Measurements from ENCODE around the gene DGCR2.

The DGCR2 gene

DNA sequence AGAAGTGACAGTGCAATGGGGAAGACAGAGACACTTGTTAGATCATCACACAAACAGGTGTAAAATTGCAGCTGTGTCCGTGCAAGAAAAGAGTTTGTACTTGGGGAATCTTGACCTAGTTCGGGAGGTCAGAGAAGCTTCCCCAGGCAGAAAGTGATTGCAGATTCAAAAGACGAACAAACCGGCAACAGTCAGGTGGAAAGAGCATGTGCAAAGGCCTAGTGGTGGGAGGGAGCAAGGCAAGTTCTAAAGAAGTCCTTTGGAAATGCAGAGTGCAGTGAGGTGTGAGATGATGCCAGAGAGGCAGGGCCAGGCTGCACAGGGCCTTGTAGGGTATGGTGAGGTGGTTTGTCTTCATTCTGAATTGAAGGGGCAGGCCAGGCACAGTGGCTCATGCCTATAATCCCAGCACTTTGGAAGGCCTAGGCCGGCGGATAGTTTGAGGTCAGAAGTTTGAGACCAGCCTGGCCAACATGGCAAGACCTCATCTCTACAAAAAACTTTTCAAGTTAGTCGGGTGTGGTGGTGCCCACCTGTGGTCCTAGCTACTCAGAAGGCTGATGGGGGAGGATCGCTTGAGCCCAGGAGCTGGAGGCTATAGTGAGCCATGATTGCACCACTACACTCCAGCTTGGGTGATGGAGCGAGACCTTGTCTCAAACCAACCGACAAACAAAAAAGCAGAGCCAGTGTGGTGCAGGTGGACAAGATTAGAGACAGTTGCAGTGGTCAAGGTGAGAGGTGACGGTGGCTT, 24.2 kb upstream of the DGCR2 start:
- DNase-seq, result no peak

DNA sequence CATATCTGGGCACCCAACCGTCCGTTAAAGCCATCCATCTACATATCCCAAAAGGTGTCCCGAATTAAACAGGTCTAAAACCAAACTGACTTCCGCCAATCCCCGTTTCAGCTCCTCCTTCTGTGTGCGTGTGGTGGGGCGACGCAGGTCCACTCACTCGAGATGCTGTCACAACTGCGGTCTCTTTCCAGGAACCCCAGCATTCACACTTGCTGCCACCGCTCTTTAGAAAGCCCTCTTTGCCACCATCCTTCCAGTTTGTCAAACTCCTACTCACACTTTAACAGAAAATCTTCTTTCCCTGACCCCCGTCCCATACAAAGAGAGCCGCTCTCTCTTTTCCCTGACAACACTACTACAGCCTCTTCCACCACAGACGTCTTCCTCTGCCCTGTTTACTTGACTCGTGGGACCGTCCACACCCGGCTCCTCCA, 21.8 kb upstream of the DGCR2 start:
- DNase-seq, result peak in 1 of 3 experiments; percentile 26

DNA sequence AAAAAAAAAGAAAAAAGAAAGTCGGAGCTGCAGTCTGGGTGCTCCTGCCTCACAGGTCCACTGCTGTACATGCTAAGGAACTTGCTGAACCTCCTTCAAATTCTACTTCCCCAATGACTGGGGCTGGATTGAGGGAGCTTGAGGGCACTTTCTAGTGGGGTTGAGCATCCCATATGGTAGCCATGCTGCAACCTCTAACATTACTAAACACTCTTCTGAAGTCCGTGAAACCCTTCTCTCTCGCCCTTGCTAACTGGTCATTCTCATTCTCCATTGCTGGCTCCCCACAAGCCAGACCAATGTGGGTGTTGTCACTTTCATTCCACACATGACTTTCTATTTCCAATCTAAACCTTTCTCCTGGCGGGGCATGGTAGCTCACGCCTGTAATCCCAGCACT, 21.0 kb upstream of the DGCR2 start:
- no peak for DNase-seq

DNA sequence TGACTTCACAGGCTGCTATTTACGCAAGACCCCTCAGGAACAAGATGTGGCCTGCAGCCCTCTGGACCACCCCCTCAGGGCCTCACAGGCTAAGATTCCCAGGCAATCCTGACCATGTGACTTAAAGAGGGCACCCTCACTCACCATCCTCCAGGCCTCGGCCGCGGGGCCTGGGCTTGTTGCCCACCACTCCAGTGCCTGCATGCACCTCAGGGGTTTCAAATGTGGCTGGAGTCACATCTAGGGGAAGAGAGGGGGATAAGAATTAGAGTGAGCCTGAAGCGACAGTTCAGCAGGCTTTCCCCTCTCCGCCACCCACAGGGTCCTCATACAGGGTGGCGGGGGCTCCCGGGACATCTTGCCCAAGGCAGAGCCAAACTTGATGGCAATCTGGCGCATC, 20.2 kb upstream of the DGCR2 start:
- DNase-seq, result no peak

DNA sequence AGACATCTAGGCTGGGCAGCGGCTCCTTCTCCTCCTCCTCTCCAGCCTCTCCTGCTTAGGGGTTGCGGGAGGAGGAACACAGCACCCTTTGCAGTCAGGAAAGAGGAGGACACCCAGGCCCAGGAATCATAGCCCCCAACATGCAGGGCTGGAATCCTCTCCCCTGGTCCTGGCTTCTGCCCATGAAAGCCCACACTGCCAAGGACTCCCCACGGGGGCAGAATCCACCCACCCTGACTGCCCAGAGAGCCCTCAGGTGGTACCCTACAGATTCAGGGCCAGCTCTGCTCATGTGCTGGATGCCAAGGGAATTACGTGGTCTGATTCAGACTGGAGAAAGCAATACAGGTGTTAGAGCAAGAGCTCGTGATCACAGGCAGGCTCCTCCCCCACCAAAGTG, 17.8 kb upstream of the DGCR2 start:
- DNase-seq, result no peak

DNA sequence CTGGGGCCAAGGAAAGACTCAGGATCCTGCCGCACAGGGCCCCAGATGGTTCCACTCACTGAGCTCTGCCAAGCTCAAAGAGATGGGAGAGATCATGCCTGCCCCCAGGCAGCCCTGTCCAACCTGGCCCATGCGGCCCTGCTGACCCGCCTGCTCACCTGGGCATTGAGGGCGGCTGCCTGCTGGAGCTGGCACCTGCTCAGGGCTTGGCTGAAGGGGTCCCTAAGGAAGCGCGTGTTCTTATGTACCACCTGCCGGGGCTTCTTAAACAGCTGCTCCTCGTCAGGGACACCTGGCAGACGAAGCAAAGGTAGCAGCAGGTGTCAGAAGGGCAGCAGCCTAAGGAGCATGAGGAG, 16.8 kb upstream of the DGCR2 start:
- DNase-seq, result no peak

DNA sequence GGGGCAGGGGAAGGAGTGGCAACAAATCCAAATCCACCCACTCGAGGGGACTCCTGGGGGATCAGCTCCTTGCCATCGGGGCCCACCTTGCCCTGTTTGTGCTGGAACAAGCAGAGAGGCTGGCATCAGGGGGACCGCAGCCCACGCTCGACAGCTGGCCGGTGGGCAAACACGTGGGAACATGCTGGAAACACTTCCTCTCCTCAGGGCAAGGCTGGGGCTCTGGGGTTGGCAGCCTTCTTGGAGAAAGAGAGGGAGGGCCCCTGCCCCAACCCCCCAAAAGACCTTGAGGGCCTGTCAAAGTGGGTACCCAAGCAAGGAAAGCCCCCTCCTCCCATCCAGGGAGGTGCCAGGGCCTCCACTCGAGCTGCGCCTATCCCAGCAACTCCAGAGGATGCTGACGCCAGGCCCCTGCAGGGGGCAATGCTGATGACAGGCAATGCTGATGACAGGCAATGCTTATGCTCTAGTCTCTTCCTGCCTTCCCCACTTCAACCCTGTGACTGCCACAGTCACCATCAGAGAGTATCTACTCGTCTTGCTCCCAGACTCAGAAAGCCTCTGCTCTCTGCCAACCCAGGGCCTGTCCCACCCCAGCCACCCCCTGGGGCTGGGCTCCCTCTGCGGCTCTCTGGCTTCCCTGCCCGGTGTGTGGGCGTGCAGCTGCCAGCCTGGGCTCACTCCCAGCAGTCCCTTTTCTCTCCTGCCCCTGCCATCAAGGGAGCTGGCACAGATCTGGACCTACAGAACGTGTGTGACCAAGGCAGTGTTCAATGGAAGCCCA, 16.2 kb upstream of the DGCR2 start:
- DNase-seq, result no peak

DNA sequence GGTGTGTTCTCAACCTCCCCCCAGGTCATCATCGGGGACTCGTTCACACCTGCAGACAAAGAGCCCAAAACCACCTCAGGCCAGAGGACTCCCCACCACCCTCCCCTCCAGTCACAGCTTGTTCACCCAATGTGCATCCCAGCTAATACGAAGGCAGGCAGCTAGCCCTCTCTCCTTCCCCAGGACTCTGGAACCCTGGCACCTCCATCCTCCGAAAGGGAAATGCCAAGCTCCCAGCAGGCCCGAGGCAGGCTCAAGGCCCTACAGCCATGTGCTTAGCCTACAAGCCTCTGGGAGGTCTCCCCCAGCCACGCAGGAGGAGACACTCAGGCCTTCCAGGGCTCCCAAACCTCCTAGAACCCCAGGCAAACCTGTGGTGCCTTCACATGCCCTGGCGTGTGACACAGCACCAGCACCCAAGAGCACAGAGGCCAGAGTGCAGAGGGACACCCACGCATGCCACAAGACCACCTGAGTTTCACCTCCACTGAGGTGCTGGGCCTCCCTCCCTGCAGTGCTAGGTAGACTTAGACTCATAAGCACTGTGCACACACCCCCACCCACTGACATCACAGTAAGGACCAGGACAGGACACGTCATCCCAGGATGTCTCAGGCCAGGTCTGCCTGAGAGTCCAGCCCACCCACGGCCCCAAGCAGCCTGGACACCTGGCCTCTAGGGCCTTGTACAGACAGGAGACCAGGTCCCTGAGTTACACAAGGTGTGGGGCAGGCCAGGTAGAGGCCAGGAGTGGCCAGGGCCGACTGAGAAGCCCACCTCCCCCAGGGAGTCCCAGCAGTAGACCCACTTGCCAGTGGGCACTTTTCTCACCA, 15.4 kb upstream of the DGCR2 start:
- DNase-seq, result no peak

DNA sequence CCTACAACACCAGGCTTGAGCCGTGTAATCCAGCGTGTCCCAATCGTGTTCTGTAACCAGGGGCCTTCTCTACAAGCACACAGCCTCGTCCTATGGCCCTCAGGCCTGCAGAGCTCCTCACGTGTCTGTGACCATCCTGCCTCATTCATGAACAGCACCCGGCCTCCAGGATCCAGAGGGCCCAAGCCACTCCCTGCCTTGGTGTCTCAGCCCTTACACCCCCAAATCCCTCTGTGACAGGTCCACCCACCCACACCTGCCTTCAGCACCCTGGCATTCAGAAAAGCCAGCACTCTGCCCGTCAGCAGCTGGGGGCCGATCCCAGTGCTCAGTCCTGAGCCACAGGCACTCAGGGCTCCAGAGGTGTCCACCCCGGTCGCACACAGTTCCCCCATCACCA, 14.7 kb upstream of the DGCR2 start:
- no peak for DNase-seq

DNA sequence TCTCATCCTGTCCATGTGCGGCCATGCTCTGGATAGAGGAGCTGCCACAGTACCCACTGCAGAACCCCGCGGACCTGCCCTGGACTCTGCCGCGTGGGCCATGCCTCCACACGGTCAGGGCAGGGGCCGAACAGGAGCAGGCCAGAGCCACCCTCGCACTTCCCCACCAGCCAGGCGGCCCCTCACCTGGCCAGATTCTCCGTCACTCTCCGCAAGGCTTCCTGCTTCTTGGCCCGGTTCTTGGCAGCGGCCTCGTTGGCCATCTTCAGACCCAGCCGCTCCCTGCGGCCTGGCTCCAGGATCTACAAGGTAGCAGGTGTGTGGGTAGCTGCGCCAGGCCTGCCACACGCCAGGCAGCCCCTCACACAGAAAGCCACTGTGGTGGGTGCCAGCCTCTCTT, 12.7 kb upstream of the DGCR2 start:
- no peak for DNase-seq

DNA sequence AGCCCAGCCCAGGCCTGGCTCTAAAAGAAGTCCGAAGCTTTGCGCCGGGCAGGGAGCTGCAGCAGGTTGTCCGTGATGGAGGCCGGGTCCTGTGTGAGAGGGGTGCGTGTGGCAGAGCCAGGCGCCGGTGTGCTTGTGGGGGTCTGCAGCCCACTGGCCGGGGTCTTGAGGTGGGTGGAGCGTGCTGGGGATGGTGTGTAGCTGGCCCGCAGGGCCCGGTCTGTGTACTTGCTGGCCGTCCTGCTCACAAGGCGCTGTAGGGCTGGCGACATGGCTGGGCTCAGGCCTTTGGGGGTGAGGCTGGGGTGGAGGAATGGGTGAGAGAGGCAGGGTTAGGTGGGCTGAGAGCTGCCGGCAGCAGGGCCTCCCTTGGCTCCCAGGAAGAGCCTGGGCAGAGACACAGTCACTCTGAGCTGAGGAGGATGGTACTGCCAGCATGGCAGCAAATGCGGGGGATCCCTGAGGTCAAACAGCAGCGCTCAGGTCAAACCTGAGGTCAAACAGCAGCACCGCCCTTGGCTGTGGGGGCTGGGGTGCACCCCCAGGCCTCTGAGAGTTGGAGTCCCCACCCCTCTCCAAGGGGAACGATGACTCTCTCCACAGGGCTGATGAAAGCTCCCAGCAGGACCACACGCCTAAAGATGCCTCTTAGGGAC, 12.1 kb upstream of the DGCR2 start:
- no peak for DNase-seq

DNA sequence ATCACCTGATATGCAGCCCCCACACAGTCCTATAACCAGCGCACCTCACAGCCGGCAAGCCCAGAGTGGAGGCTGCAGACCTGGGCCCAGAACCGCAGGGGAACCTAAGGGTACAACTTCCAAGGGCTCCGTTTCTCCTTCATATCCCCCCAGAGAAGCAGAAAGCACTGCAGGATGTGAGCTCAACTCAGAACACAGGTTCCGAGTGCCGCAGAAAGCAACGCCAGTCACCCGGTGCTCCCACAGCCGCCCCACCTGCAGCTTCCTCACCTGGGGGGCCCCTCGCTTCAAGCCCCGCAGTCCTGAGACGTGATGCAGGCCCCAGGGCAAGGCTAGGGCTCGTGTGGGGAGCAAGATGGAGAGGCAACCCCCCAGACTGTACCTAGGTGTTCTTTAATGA, 11.3 kb upstream of the DGCR2 start:
- DNase-seq, result no peak

DNA sequence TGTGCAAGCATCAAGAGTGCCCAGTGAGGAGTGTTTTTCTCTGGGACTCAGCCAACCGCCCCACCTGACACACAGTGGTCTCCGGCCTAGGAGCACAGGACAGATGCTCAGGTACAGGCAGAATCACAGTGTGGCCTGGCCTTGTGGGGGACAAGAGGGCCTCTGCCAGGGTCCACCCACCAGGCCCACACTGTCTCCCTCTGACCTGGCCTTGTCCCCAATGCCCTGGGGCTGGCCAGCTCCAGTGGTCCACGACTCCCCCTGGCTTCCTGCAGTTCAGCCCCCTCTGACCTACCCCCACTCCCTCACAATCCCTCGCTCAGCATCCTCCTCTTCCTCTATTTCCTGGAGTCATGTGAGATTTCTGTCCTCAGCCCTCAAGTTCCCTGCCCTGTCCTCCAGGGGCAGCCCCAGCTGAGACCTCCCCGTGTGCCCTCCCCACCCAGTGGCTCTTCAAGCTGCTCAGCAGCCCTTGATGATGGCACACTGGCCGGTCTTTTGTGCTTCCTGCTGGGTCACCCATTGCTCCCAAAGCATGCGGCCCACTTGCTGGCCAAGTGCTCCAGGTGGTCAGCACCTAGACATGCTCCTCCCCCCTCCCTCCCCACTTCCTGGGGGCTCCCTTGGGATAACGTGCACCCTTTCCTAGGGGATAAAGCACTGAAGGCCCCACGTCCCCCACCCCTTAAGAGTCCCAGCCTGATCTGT, 10.6 kb upstream of the DGCR2 start:
- DNase-seq, result no peak

DNA sequence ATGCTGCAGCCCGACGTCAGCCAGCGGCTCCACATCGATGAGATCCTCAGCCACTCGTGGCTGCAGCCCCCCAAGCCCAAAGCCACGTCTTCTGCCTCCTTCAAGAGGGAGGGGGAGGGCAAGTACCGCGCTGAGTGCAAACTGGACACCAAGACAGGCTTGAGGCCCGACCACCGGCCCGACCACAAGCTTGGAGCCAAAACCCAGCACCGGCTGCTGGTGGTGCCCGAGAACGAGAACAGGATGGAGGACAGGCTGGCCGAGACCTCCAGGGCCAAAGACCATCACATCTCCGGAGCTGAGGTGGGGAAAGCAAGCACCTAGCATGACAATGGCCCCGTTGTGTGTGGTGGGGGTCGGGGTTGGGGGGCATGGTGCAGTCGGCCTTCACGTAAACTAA, 9.9 kb upstream of the DGCR2 start:
- no peak for DNase-seq

DNA sequence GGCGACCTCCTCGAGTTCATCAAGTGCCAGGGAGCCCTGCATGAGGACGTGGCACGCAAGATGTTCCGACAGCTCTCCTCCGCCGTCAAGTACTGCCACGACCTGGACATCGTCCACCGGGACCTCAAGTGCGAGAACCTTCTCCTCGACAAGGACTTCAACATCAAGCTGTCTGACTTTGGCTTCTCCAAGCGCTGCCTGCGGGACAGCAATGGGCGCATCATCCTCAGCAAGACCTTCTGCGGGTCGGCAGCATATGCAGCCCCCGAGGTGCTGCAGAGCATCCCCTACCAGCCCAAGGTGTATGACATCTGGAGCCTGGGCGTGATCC, 9.4 kb upstream of the DGCR2 start:
- no peak for DNase-seq

DNA sequence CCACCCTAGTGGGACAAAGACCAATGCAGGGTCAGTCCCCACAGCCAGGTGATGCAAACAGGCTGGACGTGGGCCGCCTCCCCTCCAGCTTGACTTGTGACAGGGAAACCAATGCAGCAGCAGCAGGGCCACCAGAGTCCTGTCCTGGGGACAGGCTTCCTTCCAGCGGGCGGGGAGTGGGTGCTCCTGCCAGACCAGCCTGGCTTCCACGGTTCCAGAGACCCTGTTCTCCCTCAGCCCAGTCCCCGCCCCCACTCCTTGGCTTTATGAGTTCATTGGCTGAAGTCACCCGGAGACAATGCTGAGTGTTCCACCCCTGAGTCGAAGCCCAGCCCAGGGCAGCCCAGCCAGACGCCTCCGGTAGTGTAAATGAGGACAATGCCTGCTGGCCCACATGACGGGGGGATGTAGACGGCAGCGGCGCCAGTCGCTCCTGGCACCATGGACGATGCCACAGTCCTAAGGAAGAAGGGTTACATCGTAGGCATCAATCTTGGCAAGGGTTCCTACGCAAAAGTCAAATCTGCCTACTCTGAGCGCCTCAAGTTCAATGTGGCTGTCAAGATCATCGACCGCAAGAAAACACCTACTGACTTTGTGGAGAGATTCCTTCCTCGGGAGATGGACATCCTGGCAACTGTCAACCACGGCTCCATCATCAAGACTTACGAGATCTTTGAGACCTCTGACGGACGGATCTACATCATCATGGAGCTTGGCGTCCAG, 8.9 kb upstream of the DGCR2 start, which contains the start of gene TSSK2:
Gene TSSK2 (plus strand): TSS at position 350 of the 726 bp plus-strand sequence. CDS start 92 bp downstream, at position 442.
- no peak for DNase-seq

DNA sequence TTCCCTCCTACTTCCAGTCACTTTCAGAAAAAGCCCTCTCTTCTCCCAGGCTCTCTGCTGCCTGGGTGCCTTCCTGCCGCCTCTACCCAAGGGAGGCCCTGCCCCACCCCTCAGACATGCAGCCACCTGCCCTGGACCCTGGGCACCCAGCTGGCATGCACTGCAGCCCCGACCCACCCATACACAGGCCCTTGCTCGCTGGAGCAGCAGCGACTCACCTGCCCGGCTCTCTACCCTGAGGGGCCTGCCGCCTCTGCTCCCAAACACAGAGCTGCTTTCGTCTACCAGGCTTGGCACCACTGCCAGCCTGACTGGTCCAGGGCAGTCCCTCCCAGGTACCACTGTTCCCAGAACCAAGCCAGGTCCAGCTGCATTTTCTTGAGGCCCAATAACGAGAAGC, 7.7 kb upstream of the DGCR2 start:
- no peak for DNase-seq

DNA sequence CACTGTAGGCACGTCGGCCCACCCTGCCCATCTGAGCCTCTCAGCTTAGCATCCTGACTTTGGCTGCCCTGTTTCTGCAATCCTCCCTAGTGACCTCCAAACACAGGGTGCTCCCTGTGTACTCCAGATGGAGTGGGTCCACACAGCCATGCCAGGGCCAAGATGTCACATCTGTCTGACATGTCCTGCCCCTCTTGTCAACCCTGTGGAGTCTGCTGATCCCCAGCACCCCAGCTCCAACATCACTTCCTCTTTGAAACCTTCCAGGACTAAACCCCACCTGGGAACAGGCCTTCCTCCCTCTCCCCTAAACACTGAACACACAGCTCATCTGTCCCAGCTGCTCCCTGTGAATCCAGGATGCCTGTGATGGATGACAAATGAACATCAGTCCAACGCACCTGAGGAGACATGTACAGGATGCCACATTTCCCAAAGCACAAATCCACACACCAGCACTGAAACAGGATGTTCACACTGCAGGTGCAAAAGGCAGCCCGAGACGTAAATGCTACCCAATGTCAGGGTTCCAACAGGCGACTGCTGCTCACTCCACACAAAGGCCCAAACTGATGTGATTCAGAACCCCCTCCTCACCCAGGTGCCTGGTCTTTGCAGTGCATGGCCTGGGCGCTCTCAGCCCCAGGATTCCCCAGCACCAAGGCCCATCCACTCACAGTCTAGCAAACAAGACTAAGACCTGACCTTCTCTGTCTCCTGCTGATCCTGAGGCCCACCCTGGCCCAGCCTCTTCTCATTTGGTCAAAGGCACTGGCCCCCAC, 6.9 kb upstream of the DGCR2 start:
- no peak for DNase-seq

DNA sequence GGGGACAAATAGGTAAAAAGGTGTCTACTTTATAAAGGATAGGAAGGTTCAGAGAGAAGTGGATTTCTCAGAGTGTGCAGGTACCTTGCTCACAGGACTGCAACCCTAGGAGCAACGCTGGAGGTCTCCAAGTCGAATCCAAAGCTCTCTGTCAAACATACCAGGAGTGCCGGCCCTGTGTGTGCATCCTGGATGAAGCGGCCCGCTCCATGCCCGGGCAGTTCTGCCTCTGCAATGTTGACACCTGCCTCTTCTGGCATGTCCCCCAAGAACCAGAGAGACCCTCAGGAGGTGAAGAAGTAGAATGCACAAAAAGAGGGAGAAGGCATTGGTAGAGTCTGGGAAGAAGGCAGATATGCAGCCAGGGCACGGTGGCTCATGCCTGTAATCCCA, 5.8 kb upstream of the DGCR2 start:
- DNase-seq, result no peak

DNA sequence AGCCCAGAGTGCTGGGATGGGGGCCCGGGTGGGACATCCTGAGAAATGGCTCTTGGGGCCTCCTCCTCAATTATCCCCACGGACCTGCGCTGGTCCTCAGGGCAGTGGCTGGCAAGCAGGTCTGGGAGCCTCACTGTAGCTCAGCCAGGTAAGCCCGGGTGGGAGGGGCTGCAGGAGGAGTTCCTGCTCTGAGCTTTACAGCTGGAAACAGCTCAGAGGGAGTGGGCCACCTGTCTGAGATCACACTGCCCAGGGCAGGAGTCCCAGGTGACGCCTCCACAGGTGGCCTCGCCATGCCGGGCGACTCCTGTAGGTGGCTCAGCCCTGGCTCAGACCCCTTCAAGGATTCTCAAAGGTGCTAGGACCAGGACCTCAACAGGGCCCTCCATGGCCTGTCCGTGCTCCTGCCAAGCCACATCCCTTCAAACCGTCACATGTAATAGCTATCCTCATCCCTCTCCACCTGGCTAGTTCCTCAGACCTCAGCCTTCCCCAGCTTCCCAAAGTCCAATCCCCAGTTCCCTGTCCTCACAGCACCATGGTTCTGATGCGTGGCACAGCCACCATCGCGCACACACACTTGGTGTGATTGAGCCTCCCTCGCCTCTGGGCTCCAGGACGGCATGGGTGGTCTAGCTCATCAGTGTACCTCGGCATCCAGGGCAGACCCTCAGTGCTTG, 5.3 kb upstream of the DGCR2 start:
- peak in 1 of 3 experiments; percentile 1 for DNase-seq
